Activated naive CD4-positive, alpha-beta T cell treated with anti-CD3 and anti-CD28 coated beads for 36 hours (primary cell): ENCODE results near the gene SCEL. TPM values are rescaled to one million over a fixed set of nuclear protein-coding genes. Genes with fewer than 3 reads are reported as not detected.

Experiments
- CTCF ChIA-PET: fragments of 350-600 bp; sonication (Branson Sonifier 250); formaldehyde crosslinking; loops from one replicate; lab custom pipeline; 2021; ENCODE audit warnings: antibody characterized with exemption; lab: Charles Lee
- DNase-seq: peaks from one replicate; pipeline ENCODE4 v3.0.0-alpha.2; 2020
- H3K27ac Mint-ChIP-seq: one replicate; pipeline ENCODE4 v1.8.0; 2021; ENCODE audit warnings: mild to moderate bottlenecking, mixed read lengths
- H3K27me3 Mint-ChIP-seq: one replicate; pipeline ENCODE4 v1.8.0; 2021; ENCODE audit warnings: low read depth, mixed read lengths
- H3K36me3 Mint-ChIP-seq: one replicate; pipeline ENCODE4 v1.8.0; 2021; ENCODE audit warnings: low read depth, mixed read lengths
- H3K4me1 Mint-ChIP-seq: one replicate; pipeline ENCODE4 v1.8.0; 2021; ENCODE audit warnings: low read depth, mixed read lengths
- H3K4me3 Mint-ChIP-seq: one replicate; pipeline ENCODE4 v1.8.0; 2021; ENCODE audit warnings: mild to moderate bottlenecking, moderate library complexity, mixed read lengths
- H3K9me3 Mint-ChIP-seq: one replicate; pipeline ENCODE4 v1.8.0; 2021; ENCODE audit warnings: mixed read lengths
- intact Hi-C: fragments of 100-400 bp; cut with micrococcal nuclease; formaldehyde crosslinking; loops from one replicate; pipeline ENCODE4 v1.15.1; 2023
- total RNA-seq, 2 experiments: library from RNA; stranded (reverse); gene quantifications; one replicate each; pipeline ENCODE4 v1.2.3, GENCODE V29; 2021

SCEL gene
- total RNA-seq, 2 experiments from 2014 or later = not detected

GRCh38 chr13:77693449-77693940 lies 158.0 kb downstream of the SCEL start:
- DNase-seq = no peak
- H3K4me1 Mint-ChIP-seq = peaks cover 18% of the 10 kb centered on the region
- H3K4me3 Mint-ChIP-seq = no peak overlapping the region
- no peaks in the 10 kb centered on the region for H3K36me3 Mint-ChIP-seq
- no peak overlapping the region for H3K27ac Mint-ChIP-seq
- H3K27me3 Mint-ChIP-seq = no peaks in the 10 kb centered on the region
- H3K9me3 Mint-ChIP-seq = no peaks in the 10 kb centered on the region
- intact Hi-C loops = loop anchor here (10.0 kb wide), 1 partner anchor 1501 kb away; no protein-coding TSS in a partner anchor
- CTCF ChIA-PET = interaction anchor here (0.5 to 1.2 kb wide), 4 partner anchors 100 to 476 kb away, joined by 3 to 9 read pairs (median 6); no protein-coding TSS in a partner anchor

Other genes starting within 250 kb of the SCEL start
- gene MYCBP2, start 208.6 kb upstream of the SCEL start, total RNA-seq = 10 to 100 TPM; 60.6 to 70.4 TPM
- 10 to 100 TPM; 18.0 to 21.7 TPM for gene SLAIN1, start 162.0 kb downstream of the SCEL start, total RNA-seq